ENCODE results near the gene BRD7.

GRCh38 chr16:50267651-50268050, 101.1 kb downstream of the BRD7 start:
- TF ChIP-seq CTCF (IDR thresholded peaks at IDR 0.05): no peak
- TF ChIP-seq POLR2A (IDR thresholded peaks at IDR 0.05): no peak

Data from heart left ventricle (tissue), 13 donors.